Activated T-helper 1 cell treated with anti-CD3 and anti-CD28 coated beads, Interleukin-12 subunit alpha, Interleukin-12 subunit beta, Interleukin-2, Interleukin-4 antibody, amounts not matched to agents 30 ng/mL and 10 ng/mL and 1 ng/mL, durations not matched to agents 14 hours and 24 hours and 36 hours (primary cell): ENCODE results near the gene PRICKLE3. TPM values are rescaled to one million over a fixed set of nuclear protein-coding genes. Genes with fewer than 3 reads are reported as not detected.
"Not testable (repeated sequence)": the region's sequence is repeated elsewhere in the genome, so short reads cannot be mapped to it uniquely, and the experiment has no call there.

Experiments
- DNase-seq: peaks from one replicate; pipeline ENCODE4 v3.0.0; 2021; ENCODE audit warnings: low spot score
- H3K27ac Mint-ChIP-seq: one replicate; pipeline ENCODE4 v1.8.0; 2021; ENCODE audit warnings: mild to moderate bottlenecking, mixed read lengths
- H3K27me3 Mint-ChIP-seq: one replicate; pipeline ENCODE4 v1.8.0; 2022; ENCODE audit warnings: mild to moderate bottlenecking, moderate library complexity, mixed read lengths; ENCODE audit not compliant: insufficient read depth
- H3K36me3 Mint-ChIP-seq: one replicate; pipeline ENCODE4 v1.8.0; 2021; ENCODE audit warnings: low read depth, mixed read lengths
- H3K4me1 Mint-ChIP-seq: one replicate; pipeline ENCODE4 v1.8.0; 2021; ENCODE audit warnings: low read depth, mixed read lengths
- H3K4me3 Mint-ChIP-seq: one replicate; pipeline ENCODE4 v1.8.0; 2021; ENCODE audit warnings: mild to moderate bottlenecking, moderate library complexity, mixed read lengths
- H3K9me3 Mint-ChIP-seq: one replicate; pipeline ENCODE4 v1.8.0; 2021; ENCODE audit warnings: mixed read lengths
- intact Hi-C: fragments of 100-400 bp; cut with micrococcal nuclease; formaldehyde crosslinking; loops from one replicate; pipeline ENCODE4 v1.15.1; 2024
- total RNA-seq: library from RNA; stranded (reverse); gene quantifications from 2 replicates; pipeline ENCODE4 v1.2.3, GENCODE V29; 2022

Gene PRICKLE3
- total RNA-seq, 1 donor from 2014 or later = 20.4 TPM

- H3K4me3 Mint-ChIP-seq = peak overlapping the region; percentile 15
- H3K4me1 Mint-ChIP-seq = peaks cover 11% of the 10 kb centered on the region
- no peaks in the 10 kb centered on the region for H3K36me3 Mint-ChIP-seq
- no peak for DNase-seq
- H3K9me3 Mint-ChIP-seq = no peaks in the 10 kb centered on the region
- intact Hi-C loops = loop anchor here (5.0 to 10.0 kb wide), 4 partner anchors 159 to 1677 kb away; partner anchors contain the start of genes GRIPAP1, HDAC6, PIM2 and SLC35A2
- peaks cover 2% of the 10 kb centered on the region for H3K27me3 Mint-ChIP-seq
- no peak overlapping the region for H3K27ac Mint-ChIP-seq
Observed at GRCh38 chrX:49161632-49162031, 24.5 kb downstream of the PRICKLE3 start.

GRCh38 chrX:49160908-49161307, 25.3 kb downstream of the PRICKLE3 start:
- peaks cover 2% of the 10 kb centered on the region for H3K27me3 Mint-ChIP-seq
- no peak overlapping the region for H3K27ac Mint-ChIP-seq
- intact Hi-C loops = loop anchor here (5.0 to 10.0 kb wide), 4 partner anchors 159 to 1676 kb away; partner anchors contain the start of genes GRIPAP1, HDAC6, PIM2 and SLC35A2
- peaks cover 9% of the 10 kb centered on the region for H3K4me1 Mint-ChIP-seq
- H3K9me3 Mint-ChIP-seq = no peaks in the 10 kb centered on the region
- no peak overlapping the region for H3K4me3 Mint-ChIP-seq
- H3K36me3 Mint-ChIP-seq = no peaks in the 10 kb centered on the region
- no peak for DNase-seq

GRCh38 chrX:49157194-49157593, 29.0 kb downstream of the PRICKLE3 start:
- peaks cover 3% of the 10 kb centered on the region for H3K36me3 Mint-ChIP-seq
- H3K27ac Mint-ChIP-seq = no peak overlapping the region
- intact Hi-C loops = no loop called here
- H3K4me3 Mint-ChIP-seq = peak overlapping the region; percentile 5
- peaks cover 11% of the 10 kb centered on the region for H3K4me1 Mint-ChIP-seq
- no peaks in the 10 kb centered on the region for H3K27me3 Mint-ChIP-seq
- no peak for DNase-seq
- no peaks in the 10 kb centered on the region for H3K9me3 Mint-ChIP-seq

GRCh38 chrX:49155900-49156837, 30.0 kb downstream of the PRICKLE3 start:
- peaks cover 11% of the 10 kb centered on the region for H3K4me1 Mint-ChIP-seq
- H3K27ac Mint-ChIP-seq = peak overlapping the region; percentile 96
- intact Hi-C loops = loop anchor here (1.0 kb wide), 2 partner anchors 8 to 33 kb away; partner anchors contain the start of gene GPKOW
- no peaks in the 10 kb centered on the region for H3K9me3 Mint-ChIP-seq
- DNase-seq = peak; percentile 83
- peak overlapping the region; percentile 89 for H3K4me3 Mint-ChIP-seq
- H3K36me3 Mint-ChIP-seq = peaks cover 3% of the 10 kb centered on the region
- no peaks in the 10 kb centered on the region for H3K27me3 Mint-ChIP-seq

- Mint-ChIP-seq H3K36me3 (peaks cover 3% of the 10 kb centered on the region), H3K27me3 (no peaks in the 10 kb centered on the region), H3K9me3 (no peaks in the 10 kb centered on the region), H3K4me3 (peak overlapping the region; percentile 89), H3K27ac (peak overlapping the region; percentile 96), H3K4me1 (peaks cover 11% of the 10 kb centered on the region)
- intact Hi-C loops = loop anchor here (1.0 kb wide), 1 partner anchor 9 kb away; no protein-coding TSS in a partner anchor
- DNase-seq = peak; percentile 14
Observed at GRCh38 chrX:49155243-49155899, 30.8 kb downstream of the PRICKLE3 start.

DNA sequence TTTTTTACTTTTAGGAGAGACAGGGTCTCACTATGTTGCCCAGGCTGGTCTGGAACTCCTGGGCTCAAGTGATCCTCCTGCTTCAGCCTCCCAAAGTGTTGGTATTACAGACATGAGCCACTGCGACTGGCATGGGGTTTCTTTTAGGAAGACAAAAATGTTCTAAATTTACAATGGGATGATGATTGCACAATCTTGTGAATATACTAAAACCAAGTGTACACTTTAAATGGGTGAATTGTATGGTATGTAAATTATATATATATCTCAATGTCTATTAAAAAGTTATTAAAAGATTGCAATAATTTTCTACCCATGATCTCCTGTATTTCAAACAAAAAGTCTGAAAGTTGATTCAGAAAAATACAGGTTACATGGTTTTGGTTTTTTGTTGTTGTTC, 32.7 kb downstream of the PRICKLE3 start:
- Mint-ChIP-seq H3K4me3 (no peak overlapping the region), H3K36me3 (peaks cover 3% of the 10 kb centered on the region), H3K27me3 (no peaks in the 10 kb centered on the region), H3K4me1 (peaks cover 11% of the 10 kb centered on the region), H3K27ac (no peak overlapping the region), H3K9me3 (no peaks in the 10 kb centered on the region)
- no peak for DNase-seq
- intact Hi-C loops = no loop called here

- H3K4me1 Mint-ChIP-seq, H3K27me3 Mint-ChIP-seq, H3K4me3 Mint-ChIP-seq, intact Hi-C loops, H3K36me3 Mint-ChIP-seq, DNase-seq, H3K9me3 Mint-ChIP-seq, H3K27ac Mint-ChIP-seq: not testable (repeated sequence)
Observed at GRCh38 chrX:49149291-49149690, 36.9 kb downstream of the PRICKLE3 start.

DNA sequence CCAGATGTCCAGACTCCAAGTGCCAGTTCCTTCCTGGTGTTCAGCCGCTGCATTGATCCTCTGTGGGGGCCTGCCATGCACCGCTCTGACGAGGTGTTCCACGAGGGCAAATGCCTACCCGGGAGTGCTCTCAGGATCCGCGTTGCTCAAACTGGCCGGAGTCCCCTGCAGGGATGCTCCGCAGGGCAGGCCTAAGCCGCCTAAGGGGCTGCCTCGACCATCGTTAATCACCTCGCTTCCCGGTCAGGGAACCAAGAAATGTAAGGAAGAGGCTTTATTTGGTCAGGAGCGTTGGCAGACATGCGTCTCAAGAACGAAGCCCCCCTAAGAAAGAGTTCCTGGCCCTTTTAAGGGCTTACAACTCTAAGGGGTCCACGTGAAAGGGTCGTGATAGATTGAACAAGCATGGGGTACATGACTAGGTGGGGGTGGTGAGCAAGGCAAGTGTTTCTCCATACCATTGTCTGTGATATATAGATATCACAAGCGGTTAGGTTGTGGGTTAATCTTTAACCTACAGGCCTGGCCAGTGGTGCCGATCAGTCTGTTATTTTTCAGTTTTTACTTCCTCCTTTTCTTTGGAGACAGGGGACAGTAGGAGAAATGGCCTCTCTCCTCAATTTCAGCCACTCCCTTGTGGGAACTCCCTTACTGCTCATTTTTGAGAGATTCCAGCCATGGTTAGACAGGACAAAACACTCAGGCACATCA, 37.6 kb downstream of the PRICKLE3 start:
- H3K36me3 Mint-ChIP-seq, H3K4me1 Mint-ChIP-seq, H3K27ac Mint-ChIP-seq, intact Hi-C loops, H3K4me3 Mint-ChIP-seq, DNase-seq, H3K9me3 Mint-ChIP-seq, H3K27me3 Mint-ChIP-seq: not testable (repeated sequence)

- no peaks in the 10 kb centered on the region for H3K9me3 Mint-ChIP-seq
- intact Hi-C loops = no loop called here
- no peaks in the 10 kb centered on the region for H3K36me3 Mint-ChIP-seq
Observed at GRCh38 chrX:49147936-49148335, 38.2 kb downstream of the PRICKLE3 start.

DNA sequence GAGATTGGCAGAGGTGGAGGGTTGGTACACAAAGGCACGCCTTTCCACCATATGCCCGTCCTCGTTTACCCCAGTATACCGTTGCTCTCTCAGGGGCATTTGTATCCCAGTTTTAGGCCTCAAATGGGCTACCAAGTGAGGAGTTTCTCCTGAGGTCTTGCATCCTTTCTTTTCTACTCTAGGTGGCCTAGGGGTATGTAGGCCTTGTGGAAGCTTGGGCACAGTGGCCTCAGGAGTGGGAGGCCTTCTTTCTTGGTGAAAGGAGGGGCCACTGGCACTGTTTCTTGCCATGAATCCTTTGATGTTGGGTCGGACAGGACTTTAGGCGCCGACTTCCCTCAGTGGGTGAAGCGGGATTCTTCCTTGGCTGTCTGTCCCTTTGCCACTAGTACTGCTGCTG, 38.9 kb downstream of the PRICKLE3 start:
- H3K9me3 Mint-ChIP-seq = no peaks in the 10 kb centered on the region
- H3K27me3 Mint-ChIP-seq = no peaks in the 10 kb centered on the region
- H3K36me3 Mint-ChIP-seq = no peaks in the 10 kb centered on the region
- no peaks in the 10 kb centered on the region for H3K4me1 Mint-ChIP-seq
- no peak overlapping the region for H3K27ac Mint-ChIP-seq
- DNase-seq = no peak
- H3K4me3 Mint-ChIP-seq = no peak overlapping the region
- intact Hi-C loops = no loop called here

More at GRCh38 chrX:49147936-49148335, 38.2 kb downstream of the PRICKLE3 start:
- DNase-seq = no peak
- no peak overlapping the region for H3K4me3 Mint-ChIP-seq
- no peak overlapping the region for H3K27ac Mint-ChIP-seq
- no peaks in the 10 kb centered on the region for H3K4me1 Mint-ChIP-seq
- H3K27me3 Mint-ChIP-seq = no peaks in the 10 kb centered on the region

- intact Hi-C loops, DNase-seq, H3K27me3 Mint-ChIP-seq: not testable (repeated sequence)
Observed at GRCh38 chrX:49143154-49143553, 43.0 kb downstream of the PRICKLE3 start.

DNA sequence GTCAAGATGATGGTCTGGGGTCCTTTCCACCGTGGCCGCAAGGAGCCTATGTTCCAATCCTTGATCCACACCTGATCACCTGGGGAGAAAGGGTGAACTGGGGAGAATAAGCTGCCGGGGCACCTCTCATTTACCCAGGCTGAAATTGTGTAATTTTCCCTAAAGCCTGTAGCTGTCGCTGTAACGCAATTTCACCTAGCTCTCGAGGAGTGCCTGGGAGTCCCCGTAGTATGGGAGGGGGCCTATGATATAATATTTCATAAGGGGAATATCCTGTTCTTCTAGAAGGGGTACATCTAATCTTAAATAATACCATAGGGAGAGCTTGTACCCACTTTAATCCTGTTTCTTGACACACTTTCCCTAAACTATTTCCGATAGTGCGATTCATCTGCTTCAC, 43.9 kb downstream of the PRICKLE3 start:
- not testable (repeated sequence) for DNase-seq

More at GRCh38 chrX:49143154-49143553, 43.0 kb downstream of the PRICKLE3 start:
- peaks cover 15% of the 10 kb centered on the region for H3K9me3 Mint-ChIP-seq
- H3K27ac Mint-ChIP-seq, H3K36me3 Mint-ChIP-seq, H3K4me1 Mint-ChIP-seq, H3K4me3 Mint-ChIP-seq: not testable (repeated sequence)

More for the DNA sequence above, 43.9 kb downstream of the PRICKLE3 start:
- H3K9me3 Mint-ChIP-seq = peaks cover 15% of the 10 kb centered on the region
- H3K4me1 Mint-ChIP-seq, intact Hi-C loops, H3K36me3 Mint-ChIP-seq, H3K27me3 Mint-ChIP-seq, H3K27ac Mint-ChIP-seq, H3K4me3 Mint-ChIP-seq: not testable (repeated sequence)
